Measurements from ENCODE around the gene SIRPG. TPM values are rescaled to one million over a fixed set of nuclear protein-coding genes. Genes with fewer than 3 reads are reported as not detected.

Gene SIRPG
- total and polyA plus RNA-seq, 4 donors: 0.32 to 0.71 (median 0.42) TPM; not detected in 1

- H3K36me3 ChIP-seq (ENCODE audit: control insufficient read depth in 4 of 4, insufficient read depth in 3 of 4, low read depth in 1 of 4, low read length in 3 of 4): no peaks in the 10 kb centered on the region
- no peak for DNase-seq (ENCODE audit: low spot score)
- no peak overlapping the region for H3K9ac ChIP-seq (ENCODE audit: low read depth in 1 of 2, low read length in 2 of 2)
- H3K4me3 ChIP-seq (ENCODE audit: low read depth in 1 of 3, low read length in 3 of 3): no peak overlapping the region
- no peaks in the 10 kb centered on the region for H3K9me3 ChIP-seq (ENCODE audit: control insufficient read depth in 4 of 4, low read length in 3 of 4)
- 89% methylated on average over 6 of the region's 6 CpGs for WGBS
- TF ChIP-seq FOXA2 (IDR thresholded peaks at IDR 0.05) (no peak), NR2F2 (IDR thresholded peaks at IDR 0.05) (no peak), EGR1 (IDR thresholded peaks at IDR 0.05; ENCODE audit: low read depth in 2 of 2) (no peak), YY1 (IDR thresholded peaks at IDR 0.05) (no peak), ZBTB33 (IDR thresholded peaks at IDR 0.05) (no peak), JUND (IDR thresholded peaks at IDR 0.05) (no peak), REST (IDR thresholded peaks at IDR 0.05) (no peak), HNF4A (conservative IDR thresholded peaks at IDR 0.05) (no peak), HNF4G (IDR thresholded peaks at IDR 0.05) (no peak), GABPA (IDR thresholded peaks at IDR 0.05 in 1 of 2, conservative IDR thresholded peaks at IDR 0.05 in 1 of 2) (no peak), SP1 (IDR thresholded peaks at IDR 0.05) (no peak), TAF1 (conservative IDR thresholded peaks at IDR 0.05) (no peak), FOXA1 (IDR thresholded peaks at IDR 0.05) (no peak), RXRA (IDR thresholded peaks at IDR 0.05) (no peak), CTCF (IDR thresholded peaks at IDR 0.05; ENCODE audit: low read depth, low read length, missing input control) (no peak)
- TF ChIP-seq, protein P1, sequence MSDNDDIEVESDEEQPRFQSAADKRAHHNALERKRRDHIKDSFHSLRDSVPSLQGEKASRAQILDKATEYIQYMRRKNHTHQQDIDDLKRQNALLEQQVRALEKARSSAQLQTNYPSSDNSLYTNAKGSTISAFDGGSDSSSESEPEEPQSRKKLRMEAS (IDR thresholded peaks at IDR 0.05): no peak
- H3K4me1 ChIP-seq (ENCODE audit: control insufficient read depth in 4 of 4, insufficient read depth in 4 of 4, low read length in 3 of 4): no peaks in the 10 kb centered on the region
- no peak overlapping the region for H3K27ac ChIP-seq (ENCODE audit: low read depth in 1 of 2, low read length in 2 of 2)
- H3K27me3 ChIP-seq (ENCODE audit: control insufficient read depth in 4 of 4, insufficient read depth in 4 of 4, low read length in 3 of 4): no peaks in the 10 kb centered on the region
These were observed 78.1 kb downstream of the SIRPG start for GRCh38 chr20:1579488-1579887.

Small RNAs within 50 kb of the gene (small RNA-seq; reads per million reads assigned to genes)
- not detected for gene AL109809.3
- not detected for gene RN7SL561P

Other genes with a start within 250 kb of the SIRPG start
- 10 to 100 TPM; 13.7 to 32.5 TPM for gene NSFL1C, start 190.9 kb downstream of the SIRPG start, total RNA-seq
- 10 to 100 TPM; 36.9 to 49.0 TPM for gene NSFL1C, start 190.9 kb downstream of the SIRPG start, polyA plus RNA-seq
- gene SIRPB2, start 166.4 kb downstream of the SIRPG start, total RNA-seq: 1 to 10 TPM; 2.8 to 4.4 TPM
- 1 to 10 TPM in 1 of 2 donors, under 1 TPM in 1; 0.99 to 1.5 TPM for gene SIRPB2, start 166.4 kb downstream of the SIRPG start, polyA plus RNA-seq
- 1 to 10 TPM in 1 of 2 donors, not detected in 1; 1.1 TPM for gene SIRPD, start 100.1 kb downstream of the SIRPG start, total RNA-seq
- not detected for gene SIRPD, start 100.1 kb downstream of the SIRPG start, polyA plus RNA-seq
- gene SIRPB1, start 37.8 kb downstream of the SIRPG start, total RNA-seq: 1 to 10 TPM; 2.0 to 4.4 TPM
- gene SIRPB1, start 37.8 kb downstream of the SIRPG start, polyA plus RNA-seq: under 1 TPM; 0.47 to 0.80 TPM
- 10 to 100 TPM in 1 of 2 donors, 1 to 10 TPM in 1; 5.4 to 29.6 TPM for gene SIRPA, start 237.6 kb upstream of the SIRPG start, total RNA-seq
- 10 to 100 TPM; 16.7 to 47.5 TPM for gene SIRPA, start 237.6 kb upstream of the SIRPG start, polyA plus RNA-seq

All from liver (tissue), 10 donors.